CD1c-positive myeloid dendritic cell (primary cell): ENCODE data around the gene ADGRA3.

Experiments
- DNase-seq: peaks from one replicate; pipeline ENCODE4 v3.0.0-alpha.2; 2016; ENCODE audit errors: extremely low spot score

The ADGRA3 gene, protein sequence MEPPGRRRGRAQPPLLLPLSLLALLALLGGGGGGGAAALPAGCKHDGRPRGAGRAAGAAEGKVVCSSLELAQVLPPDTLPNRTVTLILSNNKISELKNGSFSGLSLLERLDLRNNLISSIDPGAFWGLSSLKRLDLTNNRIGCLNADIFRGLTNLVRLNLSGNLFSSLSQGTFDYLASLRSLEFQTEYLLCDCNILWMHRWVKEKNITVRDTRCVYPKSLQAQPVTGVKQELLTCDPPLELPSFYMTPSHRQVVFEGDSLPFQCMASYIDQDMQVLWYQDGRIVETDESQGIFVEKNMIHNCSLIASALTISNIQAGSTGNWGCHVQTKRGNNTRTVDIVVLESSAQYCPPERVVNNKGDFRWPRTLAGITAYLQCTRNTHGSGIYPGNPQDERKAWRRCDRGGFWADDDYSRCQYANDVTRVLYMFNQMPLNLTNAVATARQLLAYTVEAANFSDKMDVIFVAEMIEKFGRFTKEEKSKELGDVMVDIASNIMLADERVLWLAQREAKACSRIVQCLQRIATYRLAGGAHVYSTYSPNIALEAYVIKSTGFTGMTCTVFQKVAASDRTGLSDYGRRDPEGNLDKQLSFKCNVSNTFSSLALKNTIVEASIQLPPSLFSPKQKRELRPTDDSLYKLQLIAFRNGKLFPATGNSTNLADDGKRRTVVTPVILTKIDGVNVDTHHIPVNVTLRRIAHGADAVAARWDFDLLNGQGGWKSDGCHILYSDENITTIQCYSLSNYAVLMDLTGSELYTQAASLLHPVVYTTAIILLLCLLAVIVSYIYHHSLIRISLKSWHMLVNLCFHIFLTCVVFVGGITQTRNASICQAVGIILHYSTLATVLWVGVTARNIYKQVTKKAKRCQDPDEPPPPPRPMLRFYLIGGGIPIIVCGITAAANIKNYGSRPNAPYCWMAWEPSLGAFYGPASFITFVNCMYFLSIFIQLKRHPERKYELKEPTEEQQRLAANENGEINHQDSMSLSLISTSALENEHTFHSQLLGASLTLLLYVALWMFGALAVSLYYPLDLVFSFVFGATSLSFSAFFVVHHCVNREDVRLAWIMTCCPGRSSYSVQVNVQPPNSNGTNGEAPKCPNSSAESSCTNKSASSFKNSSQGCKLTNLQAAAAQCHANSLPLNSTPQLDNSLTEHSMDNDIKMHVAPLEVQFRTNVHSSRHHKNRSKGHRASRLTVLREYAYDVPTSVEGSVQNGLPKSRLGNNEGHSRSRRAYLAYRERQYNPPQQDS (N-terminal part only)

DNA sequence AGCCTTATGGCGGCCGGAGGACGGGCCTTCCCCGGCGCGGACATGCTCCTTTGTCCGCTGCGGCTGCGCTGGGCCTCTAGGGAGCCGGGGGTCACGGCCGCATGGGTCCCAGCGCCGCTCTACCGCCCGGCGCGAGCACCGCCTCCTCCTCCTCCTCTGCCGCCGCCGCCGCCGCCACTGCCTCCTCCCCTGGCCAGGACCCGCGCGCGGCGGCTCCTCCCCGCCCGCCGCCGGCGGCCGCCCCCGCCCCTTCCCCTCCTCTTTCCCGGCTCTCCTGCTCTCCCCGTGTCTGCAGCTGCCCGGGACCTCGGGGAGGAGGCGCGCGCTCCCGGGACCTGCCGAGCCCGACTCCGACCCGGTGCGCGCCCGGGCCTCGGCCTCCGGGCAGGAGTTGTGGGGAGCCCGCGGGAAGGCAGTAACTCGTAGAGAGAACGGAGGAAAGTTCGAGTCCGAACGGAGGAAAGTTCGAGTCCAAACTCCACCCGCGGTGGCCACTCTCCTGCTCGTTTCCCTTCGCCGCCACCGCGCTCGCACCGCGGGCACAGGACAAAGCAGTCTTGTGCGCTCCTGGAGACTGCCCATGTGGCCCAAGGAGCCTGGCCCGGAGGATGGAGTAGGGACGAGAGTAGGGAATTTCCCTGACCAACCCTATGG, at the start of gene ADGRA3:
Gene ADGRA3 (minus strand): TSS at position 179 of the 654 bp plus-strand sequence. CDS start 282 bp downstream, outside the sequence.
- no peak for DNase-seq

DNA sequence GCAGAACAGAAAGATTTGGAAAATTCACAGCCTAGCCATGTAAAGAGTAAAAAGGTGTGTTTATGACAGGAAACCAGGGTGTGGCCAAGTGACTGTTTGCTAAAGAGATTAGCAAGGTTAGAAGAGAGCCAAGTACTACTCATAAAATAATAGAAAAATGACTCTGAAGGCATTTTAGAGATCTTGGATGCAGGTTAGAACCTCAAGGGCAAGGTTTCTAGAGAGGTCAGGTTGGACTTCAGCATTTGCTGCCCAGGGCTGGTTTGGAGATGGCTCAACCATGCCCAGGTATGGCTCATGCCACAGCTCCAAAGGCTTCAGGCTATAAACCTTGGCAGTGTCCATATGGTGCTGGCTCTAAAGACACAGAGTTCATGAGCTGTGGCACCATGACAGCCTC, 40.6 kb upstream of the ADGRA3 start:
- no peak for DNase-seq

DNA sequence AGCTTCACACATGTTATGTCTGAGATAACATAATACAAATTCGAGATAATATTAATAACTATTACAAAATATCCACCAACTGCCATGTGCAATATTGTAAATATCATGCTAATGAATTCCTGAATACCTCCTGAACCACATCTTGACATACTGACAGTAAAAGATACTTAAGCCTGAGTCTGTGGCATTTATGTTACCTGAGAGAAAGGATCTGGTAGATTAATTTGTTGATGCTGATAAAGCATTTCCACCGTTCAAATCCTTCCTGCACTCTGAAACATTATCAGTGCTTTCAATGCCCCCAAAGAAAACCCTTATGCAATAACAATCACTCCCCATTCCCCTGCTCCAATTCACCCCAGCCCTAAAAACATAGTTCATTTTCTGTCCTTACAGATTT, 38.8 kb upstream of the ADGRA3 start:
- no peak for DNase-seq

DNA sequence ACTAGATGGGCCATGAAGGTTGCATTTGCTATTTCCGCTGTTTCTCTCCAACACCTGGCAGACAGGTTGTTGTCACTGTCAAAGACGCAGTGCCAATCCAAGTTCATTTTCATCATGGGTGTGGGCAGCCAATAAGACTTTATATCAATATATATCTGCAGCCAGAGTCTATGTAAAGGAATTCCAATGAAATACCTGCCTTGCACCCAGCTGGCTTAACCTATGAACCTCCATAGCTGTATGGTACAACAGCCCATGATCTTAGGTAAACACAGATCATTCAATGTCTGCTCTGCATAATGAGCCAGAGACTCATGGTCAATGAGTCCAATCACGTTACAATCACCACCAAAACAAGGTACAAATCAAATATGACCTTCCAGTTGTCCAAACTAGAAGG, 37.7 kb upstream of the ADGRA3 start:
- DNase-seq: no peak

DNA sequence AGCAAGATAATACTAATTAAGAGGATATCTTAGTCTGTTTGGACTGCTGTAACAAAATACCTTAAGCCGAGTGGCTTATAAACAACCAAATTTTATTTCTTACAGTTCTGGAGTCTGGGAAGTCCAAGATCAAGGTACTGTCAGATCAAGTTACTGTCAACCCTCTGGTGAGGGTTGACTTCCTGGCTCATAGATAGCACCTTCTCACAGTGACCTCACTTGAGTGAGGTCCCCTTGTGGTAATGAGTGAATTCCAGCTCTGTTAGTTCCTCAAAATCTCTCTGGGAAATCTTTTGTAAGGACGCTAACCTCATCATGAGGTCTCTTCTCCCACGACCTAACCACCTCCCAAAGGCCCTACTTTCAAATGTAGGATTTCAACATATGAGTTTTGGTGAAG, 36.9 kb upstream of the ADGRA3 start:
- no peak for DNase-seq

DNA sequence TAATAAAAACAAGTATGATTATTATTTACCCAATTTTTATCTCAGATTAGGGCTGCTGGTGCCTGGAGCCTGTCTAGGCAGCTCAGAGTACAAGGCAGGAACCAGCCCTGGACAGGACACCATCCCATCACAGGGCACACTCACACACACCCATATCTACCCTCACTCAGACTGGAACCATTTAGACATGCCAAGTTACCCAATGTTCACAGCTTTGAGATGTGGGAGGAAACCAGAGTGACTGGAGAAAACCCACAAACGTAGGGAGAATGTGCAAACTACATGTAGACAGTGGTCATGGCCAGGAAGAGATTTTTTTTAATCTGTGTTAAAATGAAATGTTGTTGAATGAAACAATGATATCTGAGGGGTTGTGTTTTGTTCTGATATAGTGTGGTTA, 35.7 kb upstream of the ADGRA3 start:
- DNase-seq: no peak

DNA sequence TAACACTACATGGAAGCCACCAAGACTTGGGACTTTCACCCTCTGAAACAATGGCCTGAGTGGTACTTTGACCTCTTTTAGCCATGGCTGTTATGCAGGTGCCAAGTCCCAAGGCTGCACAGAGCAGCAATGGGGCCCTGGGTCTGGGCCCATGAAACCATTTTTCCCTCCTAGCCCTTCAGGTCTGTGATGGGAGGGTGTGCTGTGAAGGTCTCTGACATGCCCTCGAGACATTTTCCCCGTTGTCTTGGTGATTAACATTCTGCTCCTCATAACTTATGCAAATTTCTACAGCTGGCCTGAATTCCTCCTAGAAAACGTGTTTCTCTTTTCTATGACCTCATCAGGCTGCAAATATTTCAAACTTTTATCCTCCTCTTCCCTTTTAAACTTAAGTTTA, 30.4 kb upstream of the ADGRA3 start:
- no peak for DNase-seq

DNA sequence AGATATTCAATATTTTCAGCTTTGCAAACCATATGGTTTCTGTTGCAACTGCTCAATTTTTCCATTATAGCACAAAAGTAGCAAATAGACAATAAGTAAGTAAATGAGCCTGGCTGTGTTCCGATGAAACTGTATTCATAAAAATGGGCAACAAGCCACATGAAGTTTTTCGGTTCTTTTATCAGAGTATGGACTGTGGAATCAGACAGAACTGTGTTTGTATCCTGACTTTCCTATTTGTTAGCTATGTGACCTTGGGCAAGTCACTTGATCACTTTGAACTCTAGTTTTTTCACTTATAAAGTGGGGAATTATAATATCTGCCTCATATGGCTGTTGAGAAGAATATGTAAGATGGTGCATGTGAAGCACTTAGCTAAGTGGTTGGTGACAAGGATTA, 23.4 kb upstream of the ADGRA3 start:
- no peak for DNase-seq

DNA sequence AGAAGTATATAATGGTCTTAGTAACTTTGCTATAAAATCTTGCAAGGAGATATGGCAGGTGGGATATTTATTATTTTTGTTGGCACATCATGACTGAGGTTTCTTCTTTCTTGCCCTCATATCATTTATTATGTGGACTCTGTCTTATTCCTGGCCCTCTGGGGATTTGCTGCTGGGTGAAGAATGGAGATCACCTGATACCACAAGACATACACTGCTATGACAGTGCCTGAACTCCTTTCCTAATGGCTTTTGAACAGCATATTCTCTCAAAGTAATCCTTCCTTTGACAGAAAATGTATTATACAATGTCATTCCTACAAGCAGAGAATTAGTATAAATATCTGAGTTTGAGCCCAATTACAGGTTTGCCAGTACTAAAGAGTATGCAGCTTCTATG, 22.0 kb upstream of the ADGRA3 start:
- DNase-seq: no peak

DNA sequence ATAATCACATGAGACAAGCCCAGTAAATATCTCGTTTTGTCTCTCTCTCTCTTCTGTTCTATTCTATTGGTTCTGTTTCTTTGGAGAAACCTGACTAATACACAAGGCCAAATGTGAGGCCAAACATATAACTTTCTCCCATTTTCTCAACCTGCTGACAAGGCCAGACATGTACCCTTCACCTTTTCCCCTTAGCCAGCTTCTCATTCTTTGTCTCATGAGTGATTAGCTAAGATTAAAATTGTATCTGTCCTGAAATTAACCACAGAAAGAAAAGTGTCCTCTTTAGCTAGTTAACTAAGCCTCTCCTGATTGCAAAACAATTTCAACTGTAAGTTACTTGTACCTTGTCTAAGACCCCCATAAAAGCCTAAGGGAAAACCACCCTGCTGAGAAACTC, 18.5 kb upstream of the ADGRA3 start:
- DNase-seq: no peak

DNA sequence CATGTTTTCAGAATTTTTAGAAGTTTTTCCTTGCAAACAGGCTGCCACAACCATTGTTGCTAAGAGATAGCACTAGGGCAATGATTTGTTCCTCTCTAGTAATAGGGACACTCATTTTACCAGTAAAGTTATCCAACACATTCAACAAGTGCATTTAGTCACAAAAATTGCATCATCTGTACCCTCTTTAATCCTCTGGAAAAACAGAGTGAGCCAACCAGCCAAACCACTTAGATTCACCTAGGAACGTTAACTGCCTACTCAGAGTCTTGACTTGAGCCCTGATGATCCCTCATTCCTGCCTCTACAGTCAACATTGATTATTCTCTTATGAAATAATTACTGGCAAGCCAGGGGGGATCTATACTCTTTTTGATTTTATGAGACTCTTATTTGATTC, 17.0 kb upstream of the ADGRA3 start:
- no peak for DNase-seq

DNA sequence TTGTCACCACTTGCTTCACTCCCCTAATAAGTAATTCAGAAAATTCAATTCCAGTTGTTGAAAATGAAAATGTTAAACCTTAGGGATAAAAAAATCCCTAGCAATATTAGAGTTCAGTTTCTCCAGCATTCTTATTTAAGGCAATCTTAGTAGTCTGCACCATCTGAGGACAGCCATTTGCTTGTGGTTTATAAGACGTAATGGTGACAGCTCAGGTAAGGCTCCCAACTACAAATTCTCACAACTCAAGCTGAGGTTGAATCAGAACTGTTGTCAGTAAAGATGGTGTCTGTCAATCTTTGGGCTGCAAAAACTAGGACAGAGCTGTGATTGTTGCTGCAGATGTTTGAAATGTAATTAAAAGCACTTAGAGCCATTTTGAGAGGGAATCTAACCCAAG, 16.3 kb upstream of the ADGRA3 start:
- DNase-seq: no peak

DNA sequence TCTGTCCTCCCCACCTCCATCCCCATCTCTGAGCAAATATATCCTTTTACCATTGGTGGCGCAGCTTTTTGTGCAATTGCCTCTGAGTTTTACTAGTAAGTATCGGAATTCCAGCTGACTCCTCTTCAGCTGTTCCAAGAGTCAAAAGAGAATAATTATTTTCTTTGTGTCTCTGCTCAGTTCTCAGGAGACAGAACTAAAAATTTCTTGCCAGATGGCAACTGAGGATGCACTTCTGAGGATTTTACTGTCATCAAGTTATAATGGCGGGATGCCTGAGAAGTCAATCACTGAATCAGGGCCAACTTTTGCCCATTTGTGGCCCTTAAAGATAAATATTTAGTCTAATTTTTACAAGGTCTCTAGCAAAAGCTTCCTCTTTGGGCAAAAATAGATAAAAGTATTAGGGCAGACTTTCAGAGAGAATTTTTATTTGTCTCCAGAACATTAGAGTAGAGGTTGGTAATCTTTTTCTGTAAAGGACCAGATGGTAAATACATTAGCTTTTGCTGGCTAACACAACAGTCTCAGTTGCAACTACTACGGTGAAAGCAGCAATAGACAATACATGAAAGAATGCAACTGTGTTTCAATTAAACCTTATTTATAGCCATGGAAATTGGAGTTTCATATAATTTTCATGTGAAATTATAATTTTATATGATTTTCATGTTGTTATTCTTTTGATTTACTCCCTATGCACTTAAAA, 15.6 kb upstream of the ADGRA3 start:
- DNase-seq: no peak

DNA sequence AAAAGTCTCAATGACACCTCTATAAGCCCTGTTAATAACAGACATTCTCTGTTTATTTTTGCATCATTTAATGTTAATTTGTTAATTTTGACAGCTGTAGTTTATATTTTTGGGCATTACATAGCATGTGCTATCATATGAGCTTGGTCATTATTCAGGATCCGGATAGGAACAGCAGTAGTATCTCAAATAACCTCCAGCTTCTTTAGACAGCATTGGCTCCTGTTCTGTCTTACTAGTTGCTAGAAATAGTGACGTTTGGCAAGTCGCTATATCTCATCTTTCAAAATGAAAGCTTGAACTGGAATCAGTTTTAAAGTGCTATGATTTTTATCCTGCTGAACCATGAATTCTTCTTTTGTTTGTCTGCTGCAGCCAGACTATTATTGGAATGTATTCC, 9.0 kb upstream of the ADGRA3 start:
- DNase-seq: no peak

DNA sequence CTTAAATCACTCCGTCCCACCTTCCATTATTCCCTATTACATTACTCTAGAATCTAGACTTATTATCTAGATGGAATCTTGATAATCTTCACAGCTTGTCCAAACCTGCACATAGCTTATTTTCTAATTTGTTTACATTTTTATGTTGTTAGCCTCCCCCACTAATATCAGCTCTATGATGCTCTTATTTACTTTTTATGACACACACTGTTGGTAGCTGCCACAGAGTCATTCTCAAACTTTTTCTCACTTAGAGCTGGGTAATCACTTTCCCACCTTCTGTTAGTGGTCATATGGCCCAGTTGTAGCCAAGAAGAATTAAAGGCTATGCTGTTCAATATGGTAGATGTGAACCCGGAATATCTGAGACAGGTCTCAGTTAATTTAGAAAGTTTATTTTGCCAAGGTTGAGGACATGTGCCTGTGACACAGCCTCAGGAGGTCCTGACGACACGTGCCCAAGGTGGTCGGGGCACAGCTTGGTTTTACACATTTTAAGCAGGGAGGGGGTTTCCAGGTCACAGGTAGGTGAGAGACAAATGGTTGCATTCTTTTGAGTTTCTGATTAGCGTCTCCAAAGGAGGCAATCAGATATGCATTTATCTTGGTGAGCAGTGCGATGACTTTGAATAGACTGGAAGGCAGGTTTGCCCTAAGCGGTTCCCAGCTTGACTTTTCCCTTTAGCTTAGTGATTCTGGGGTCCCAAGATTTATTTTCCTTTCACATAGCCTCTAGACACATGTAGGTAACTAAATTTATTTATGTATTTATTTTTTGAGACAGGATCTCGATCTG, 7.0 kb upstream of the ADGRA3 start:
- no peak for DNase-seq

DNA sequence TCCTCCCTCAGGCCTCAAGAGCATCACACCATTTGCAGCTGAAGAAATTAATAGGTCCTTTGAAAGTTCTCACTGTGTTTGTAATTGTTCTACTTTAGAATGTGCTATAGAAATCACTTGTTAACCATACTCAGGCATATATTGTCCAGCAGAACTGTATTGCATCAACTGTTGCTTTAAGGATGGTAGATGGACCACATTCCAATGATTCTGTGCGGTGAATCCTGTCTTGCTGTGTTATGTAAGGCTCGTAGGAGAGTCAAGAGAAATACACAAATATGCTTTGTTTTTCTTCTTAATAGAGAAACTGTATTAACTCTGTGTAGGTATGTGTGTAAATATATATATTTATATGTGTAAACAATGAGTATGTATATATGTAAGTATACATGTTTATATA, 6.3 kb upstream of the ADGRA3 start:
- DNase-seq: no peak

DNA sequence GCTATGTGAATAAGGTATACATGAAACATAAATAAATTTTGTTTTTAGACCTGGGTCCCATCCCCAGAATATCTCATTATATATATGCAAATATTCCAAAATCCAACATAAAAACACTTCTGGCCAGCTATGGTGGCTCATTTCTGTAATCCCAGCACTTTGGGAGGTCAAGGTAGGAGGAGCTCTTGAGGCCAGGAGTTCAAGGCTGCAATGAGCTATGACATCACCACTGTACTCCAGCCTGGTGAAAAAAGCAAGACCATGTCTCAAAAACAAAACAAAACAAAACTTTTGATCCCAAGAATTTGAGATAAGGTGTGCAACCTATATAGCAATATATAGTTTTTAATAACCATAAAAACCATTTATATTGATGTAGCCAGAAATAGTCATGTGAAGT, 5.4 kb upstream of the ADGRA3 start:
- no peak for DNase-seq

DNA sequence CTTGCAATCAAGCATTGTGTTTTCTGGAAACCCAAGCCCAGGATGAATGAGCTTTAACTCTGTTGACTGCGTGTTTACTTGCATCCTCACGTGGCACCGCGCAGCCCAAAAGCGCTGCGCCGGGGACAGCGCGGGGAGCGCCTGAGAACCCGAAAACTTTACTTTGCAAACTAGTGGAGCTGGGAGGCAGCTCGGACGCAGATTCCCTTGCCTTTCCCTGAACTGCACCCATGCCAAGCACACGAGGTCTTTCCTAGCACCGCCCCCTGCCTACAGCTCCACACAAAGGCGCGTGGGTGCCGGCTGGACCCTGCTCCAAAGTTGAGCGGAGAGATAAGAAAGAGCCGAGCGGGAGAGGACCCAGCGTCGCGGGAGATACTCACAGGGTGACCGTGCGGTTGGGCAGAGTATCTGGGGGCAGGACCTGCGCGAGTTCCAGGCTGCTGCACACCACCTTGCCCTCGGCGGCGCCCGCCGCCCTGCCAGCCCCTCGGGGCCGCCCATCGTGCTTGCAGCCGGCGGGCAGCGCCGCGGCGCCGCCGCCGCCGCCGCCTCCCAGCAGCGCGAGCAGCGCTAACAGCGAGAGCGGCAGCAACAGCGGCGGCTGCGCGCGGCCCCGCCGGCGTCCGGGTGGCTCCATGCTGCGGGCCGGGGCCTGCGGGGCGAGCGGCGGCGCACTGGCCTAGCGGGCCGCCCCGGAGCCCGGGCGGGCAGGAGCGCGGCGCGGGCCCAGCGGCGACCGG, 550 bp downstream of the ADGRA3 start:
- DNase-seq: no peak

DNA sequence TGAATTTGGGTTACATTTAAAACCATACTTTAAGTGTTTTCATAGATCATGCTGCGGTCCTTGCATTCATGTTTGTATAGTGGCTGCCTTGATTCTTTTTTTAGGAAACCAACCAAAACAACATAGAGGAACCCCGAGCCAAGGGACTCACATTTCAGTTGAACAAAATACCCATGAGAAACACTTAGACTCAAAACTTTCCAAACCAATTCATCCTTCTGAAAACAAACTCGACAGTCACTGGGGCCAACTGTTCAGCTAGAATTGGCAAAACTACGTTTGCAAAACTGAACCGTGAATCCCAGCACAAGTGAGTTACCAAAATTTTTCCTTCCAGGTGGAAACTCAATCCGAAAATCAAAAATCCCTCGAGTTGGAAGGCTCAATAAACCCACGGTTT, 1.4 kb downstream of the ADGRA3 start:
- no peak for DNase-seq

DNA sequence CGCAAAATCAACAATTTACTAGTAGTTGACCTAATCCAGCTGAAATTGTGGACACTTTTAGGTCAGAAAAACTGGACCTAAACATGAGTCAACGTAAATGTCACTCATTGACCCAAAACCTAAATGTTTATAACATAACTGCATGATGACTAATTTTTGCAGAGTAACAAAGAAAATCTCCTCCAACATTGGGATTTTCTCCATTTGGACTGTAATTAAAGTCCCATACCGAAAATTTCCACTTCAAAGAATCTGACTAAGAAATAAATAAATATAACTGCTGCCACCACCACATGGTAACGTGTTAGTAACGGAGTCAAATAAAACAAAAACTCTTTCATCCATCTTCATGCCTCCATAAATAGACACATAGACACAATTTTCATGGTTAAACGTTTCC, 1.9 kb downstream of the ADGRA3 start:
- no peak for DNase-seq
